ENCODE measurements around the gene POU2F2.

The POU2F2 gene

GRCh38 chr19:42079886-42080763 is 52.1 kb downstream of the POU2F2 start:
- no peak for TF ChIP-seq ZNF274 (IDR thresholded peaks at IDR 0.05; ENCODE audit: low read depth, low read length)
- no peak overlapping the region for H3K4me3 ChIP-seq (ENCODE audit: low read length)

GRCh38 chr19:42079276-42079669 is 53.0 kb downstream of the POU2F2 start:
- no peak overlapping the region for H3K4me3 ChIP-seq (ENCODE audit: low read length)

GRCh38 chr19:42078538-42079275 is 53.5 kb downstream of the POU2F2 start:
- no peak overlapping the region for H3K4me3 ChIP-seq (ENCODE audit: low read length)

More at GRCh38 chr19:42079276-42079669, 53.0 kb downstream of the POU2F2 start:
- no peak for TF ChIP-seq ZNF274 (IDR thresholded peaks at IDR 0.05; ENCODE audit: low read depth, low read length)

GRCh38 chr19:42078058-42078457 is 54.2 kb downstream of the POU2F2 start:
- H3K4me3 ChIP-seq (ENCODE audit: low read length) = peak overlapping the region; percentile 99; the same call in 1 of the 2 replicates
- TF ChIP-seq ZNF274 (IDR thresholded peaks at IDR 0.05; ENCODE audit: low read depth, low read length) = no peak

More at GRCh38 chr19:42078538-42079275, 53.5 kb downstream of the POU2F2 start:
- no peak for TF ChIP-seq ZNF274 (IDR thresholded peaks at IDR 0.05; ENCODE audit: low read depth, low read length)

GRCh38 chr19:42076380-42076944 is 55.8 kb downstream of the POU2F2 start:
- TF ChIP-seq ZNF274 (IDR thresholded peaks at IDR 0.05; ENCODE audit: low read depth, low read length) = no peak
- H3K4me3 ChIP-seq (ENCODE audit: low read length) = peak overlapping the region; percentile 99

- H3K4me3 ChIP-seq (ENCODE audit: low read length) = peak within 1 kb of the TSS; percentile 99
- no peak for TF ChIP-seq ZNF274 (IDR thresholded peaks at IDR 0.05; ENCODE audit: low read depth, low read length)
Observed at GRCh38 chr19:42075616-42076379, 56.4 kb downstream of the POU2F2 start, which contains the start of gene ZNF574. ZNF574 (plus strand) TSS chr19:42076166; CDS start chr19:42078607, 2,441 bp downstream.

- no peak for TF ChIP-seq ZNF274 (IDR thresholded peaks at IDR 0.05; ENCODE audit: low read depth, low read length)
- peak overlapping the region; percentile 86 for H3K4me3 ChIP-seq (ENCODE audit: low read length)
Observed at GRCh38 chr19:42075364-42075615, 57.0 kb downstream of the POU2F2 start.

- peak overlapping the region; percentile 86 for H3K4me3 ChIP-seq (ENCODE audit: low read length)
- no peak for TF ChIP-seq ZNF274 (IDR thresholded peaks at IDR 0.05; ENCODE audit: low read depth, low read length)
Observed at GRCh38 chr19:42074513-42075363, 57.5 kb downstream of the POU2F2 start.

GRCh38 chr19:42071247-42071646 is 61.0 kb downstream of the POU2F2 start:
- H3K4me3 ChIP-seq (ENCODE audit: low read length) = no peak overlapping the region
- no peak for TF ChIP-seq ZNF274 (IDR thresholded peaks at IDR 0.05; ENCODE audit: low read depth, low read length)

GRCh38 chr19:42069619-42070351 is 62.5 kb downstream of the POU2F2 start, which contains the start of gene GRIK5:
GRIK5 (minus strand) TSS chr19:42070206; CDS start chr19:42065770, 4,436 bp downstream.
- no peak within 1 kb of the TSS for H3K4me3 ChIP-seq (ENCODE audit: low read length)
- TF ChIP-seq ZNF274 (IDR thresholded peaks at IDR 0.05; ENCODE audit: low read depth, low read length) = no peak

- H3K4me3 ChIP-seq (ENCODE audit: low read length) = no peak overlapping the region
- TF ChIP-seq ZNF274 (IDR thresholded peaks at IDR 0.05; ENCODE audit: low read depth, low read length) = no peak
Observed at GRCh38 chr19:42068756-42069571, 63.3 kb downstream of the POU2F2 start.

GRCh38 chr19:42068361-42068755 is 63.9 kb downstream of the POU2F2 start:
- no peak overlapping the region for H3K4me3 ChIP-seq (ENCODE audit: low read length)
- TF ChIP-seq ZNF274 (IDR thresholded peaks at IDR 0.05; ENCODE audit: low read depth, low read length) = no peak
